ENCODE results near the gene TBCD. TPM values are rescaled to one million over a fixed set of nuclear protein-coding genes. Genes with fewer than 3 reads are reported as not detected.

TBCD gene
- total and polyA plus RNA-seq, 12 donors: 25.6 to 240 (median 66.2) TPM

GRCh38 chr17:82898976-82899514, 147.2 kb downstream of the TBCD start:
- intact Hi-C loops (cut with DNase I): no loop called here
- H3K9me3 ChIP-seq (replicated peaks in 1 of 3): no peaks in the 10 kb centered on the region
- DNase-seq: no peak
- H3K36me3 ChIP-seq (replicated peaks in 1 of 2): no peaks in the 10 kb centered on the region
- H3K27ac ChIP-seq: no peak overlapping the region
- TF ChIP-seq POLR2A (IDR thresholded peaks at IDR 0.05) (no peak), CTCF (IDR thresholded peaks at IDR 0.05) (no peak)
- H3K4me1 ChIP-seq (replicated peaks in 1 of 2): no peaks in the 10 kb centered on the region
- no peaks in the 10 kb centered on the region for H3K27me3 ChIP-seq
- H3K4me3 ChIP-seq: no peak overlapping the region
- 92 to 97% (median 96%) methylated on average over 53 of the region's 53 CpGs for WGBS, 4 donors

- no peak overlapping the region for H3K4me3 ChIP-seq
- TF ChIP-seq CTCF (IDR thresholded peaks at IDR 0.05): no peak
- no peak for TF ChIP-seq POLR2A (IDR thresholded peaks at IDR 0.05)
- 89 to 97% (median 92%) methylated on average over 7 of the region's 7 CpGs for WGBS, 4 donors
- no peaks in the 10 kb centered on the region for H3K36me3 ChIP-seq (replicated peaks in 1 of 2)
- H3K27ac ChIP-seq: no peak overlapping the region
- intact Hi-C loops (cut with DNase I): loop anchor here in 1 of 2 donors (10.0 kb wide), 1 partner anchor 65 kb away; no protein-coding TSS in a partner anchor
- H3K4me1 ChIP-seq (replicated peaks in 1 of 2): no peaks in the 10 kb centered on the region
- no peaks in the 10 kb centered on the region for H3K27me3 ChIP-seq
- H3K9me3 ChIP-seq (replicated peaks in 1 of 3): no peaks in the 10 kb centered on the region
- DNase-seq: no peak
Measured at GRCh38 chr17:82899941-82900340, 148.1 kb downstream of the TBCD start.

- TF ChIP-seq POLR2A (IDR thresholded peaks at IDR 0.05) (no peak), CTCF (IDR thresholded peaks at IDR 0.05) (no peak)
- H3K4me1 ChIP-seq (replicated peaks in 1 of 2): no peaks in the 10 kb centered on the region
- no peaks in the 10 kb centered on the region for H3K9me3 ChIP-seq (replicated peaks in 1 of 3)
- no peaks in the 10 kb centered on the region for H3K27me3 ChIP-seq
- peaks cover 0 to under 1% of the 10 kb centered on the region in 2 donors for H3K36me3 ChIP-seq (replicated peaks in 1 of 2)
- WGBS, 4 donors: 97 to 99% (median 97%) methylated on average over 19 of the region's 19 CpGs
- H3K4me3 ChIP-seq: no peak overlapping the region
- no peak overlapping the region for H3K27ac ChIP-seq
- DNase-seq: no peak
- intact Hi-C loops (cut with DNase I): loop anchor here in 1 of 2 donors (10.0 kb wide), 1 partner anchor 64 kb away; no protein-coding TSS in a partner anchor
Measured at GRCh38 chr17:82900741-82901140, 148.9 kb downstream of the TBCD start.

- 93 to 100% (median 98%) methylated on average over 3 to 16 of the region's 16 CpGs for WGBS, 4 donors
- H3K36me3 ChIP-seq (replicated peaks in 1 of 2): peaks cover 0 to 6% of the 10 kb centered on the region in 2 donors
- H3K4me1 ChIP-seq (replicated peaks in 1 of 2): no peaks in the 10 kb centered on the region
- H3K9me3 ChIP-seq (replicated peaks in 1 of 3): no peaks in the 10 kb centered on the region
- H3K4me3 ChIP-seq: no peak overlapping the region
- TF ChIP-seq CTCF (IDR thresholded peaks at IDR 0.05) (no peak), POLR2A (IDR thresholded peaks at IDR 0.05) (no peak)
- intact Hi-C loops (cut with DNase I): loop anchor here in 1 of 2 donors (10.0 kb wide), 1 partner anchor 63 kb away; no protein-coding TSS in a partner anchor
- H3K27ac ChIP-seq: no peak overlapping the region
- DNase-seq: no peak
- no peaks in the 10 kb centered on the region for H3K27me3 ChIP-seq
Measured at GRCh38 chr17:82901356-82901755, 149.5 kb downstream of the TBCD start.
